ENCODE data around the gene ZC3H4. TPM values are rescaled to one million over a fixed set of nuclear protein-coding genes. Genes with fewer than 3 reads are reported as not detected.

The ZC3H4 gene
- total RNA-seq, 1 experiment from 2014 or later, result 94.4 TPM

DNA sequence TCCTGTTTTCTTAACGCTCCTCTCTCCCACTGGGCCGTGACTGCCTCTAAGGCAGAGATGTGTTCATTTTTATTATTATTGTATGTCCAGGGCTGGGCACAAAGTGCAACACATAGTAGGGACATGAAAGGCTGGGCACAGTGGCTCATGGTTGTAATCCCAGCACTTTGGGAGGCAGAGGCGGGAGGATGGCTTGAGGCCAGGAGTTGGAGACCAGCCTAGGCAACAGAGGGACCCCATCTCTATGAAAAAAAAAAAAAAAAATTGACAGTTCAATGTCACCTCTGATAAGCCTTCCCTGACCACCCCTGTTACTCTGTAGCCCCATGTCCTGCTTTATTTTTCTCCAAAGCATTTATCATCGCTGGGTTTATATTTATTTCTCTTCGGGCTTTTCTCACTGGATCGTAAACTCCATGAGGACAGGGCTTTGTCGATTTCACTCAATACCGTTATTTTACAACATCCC lies 16.6 kb upstream of the ZC3H4 start:
- POLR2A ChIA-PET (ENCODE audit: low non-redundant PET), result interaction anchor here (0.8 kb wide), 1 partner anchor 613 kb away, joined by 3 read pairs; no protein-coding TSS in a partner anchor
- H3K27me3 ChIP-seq (replicated peaks; ENCODE audit: insufficient read depth, low read depth, low read length, poor library complexity), result no peaks in the 10 kb centered on the region
- BruUV-seq (replicated peaks), result no TSS peak
- H3K4me3 ChIP-seq (ENCODE audit: low read depth, low read length, poor library complexity, severe bottlenecking), result no peak overlapping the region
- peaks cover 19% of the 10 kb centered on the region for H3K4me1 ChIP-seq (ENCODE audit: insufficient read depth, low read length, poor library complexity, severe bottlenecking)
- no peaks in the 10 kb centered on the region for H3K9me3 ChIP-seq (ENCODE audit: low read depth, low read length, poor library complexity, severe bottlenecking)
- H3K36me3 ChIP-seq (ENCODE audit: insufficient read depth, low read length, poor library complexity, severe bottlenecking), result peaks cover 14% of the 10 kb centered on the region
- intact Hi-C loops (cut with micrococcal nuclease; ENCODE audit: unreplicated experiment), result loop anchor here (5.0 kb wide), 1 partner anchor 343 kb away; the partner anchor contains the start of gene SLC1A5
- CTCF ChIA-PET, result no interaction called here
- H3K27ac ChIP-seq (ENCODE audit: low read depth, low read length, poor library complexity, severe bottlenecking), result no peak overlapping the region
- TF ChIP-seq EZH2 (IDR thresholded peaks at IDR 0.05; ENCODE audit: borderline replicate concordance, low read depth, low read length, poor library complexity, severe bottlenecking), result no peak
- TF ChIP-seq, protein P1, sequence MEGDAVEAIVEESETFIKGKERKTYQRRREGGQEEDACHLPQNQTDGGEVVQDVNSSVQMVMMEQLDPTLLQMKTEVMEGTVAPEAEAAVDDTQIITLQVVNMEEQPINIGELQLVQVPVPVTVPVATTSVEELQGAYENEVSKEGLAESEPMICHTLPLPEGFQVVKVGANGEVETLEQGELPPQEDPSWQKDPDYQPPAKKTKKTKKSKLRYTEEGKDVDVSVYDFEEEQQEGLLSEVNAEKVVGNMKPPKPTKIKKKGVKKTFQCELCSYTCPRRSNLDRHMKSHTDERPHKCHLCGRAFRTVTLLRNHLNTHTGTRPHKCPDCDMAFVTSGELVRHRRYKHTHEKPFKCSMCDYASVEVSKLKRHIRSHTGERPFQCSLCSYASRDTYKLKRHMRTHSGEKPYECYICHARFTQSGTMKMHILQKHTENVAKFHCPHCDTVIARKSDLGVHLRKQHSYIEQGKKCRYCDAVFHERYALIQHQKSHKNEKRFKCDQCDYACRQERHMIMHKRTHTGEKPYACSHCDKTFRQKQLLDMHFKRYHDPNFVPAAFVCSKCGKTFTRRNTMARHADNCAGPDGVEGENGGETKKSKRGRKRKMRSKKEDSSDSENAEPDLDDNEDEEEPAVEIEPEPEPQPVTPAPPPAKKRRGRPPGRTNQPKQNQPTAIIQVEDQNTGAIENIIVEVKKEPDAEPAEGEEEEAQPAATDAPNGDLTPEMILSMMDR (conservative IDR thresholded peaks at IDR 0.05; ENCODE audit: low read depth, low read length), result no peak
- no peak for DNase-seq (ENCODE audit: low spot score)

DNA sequence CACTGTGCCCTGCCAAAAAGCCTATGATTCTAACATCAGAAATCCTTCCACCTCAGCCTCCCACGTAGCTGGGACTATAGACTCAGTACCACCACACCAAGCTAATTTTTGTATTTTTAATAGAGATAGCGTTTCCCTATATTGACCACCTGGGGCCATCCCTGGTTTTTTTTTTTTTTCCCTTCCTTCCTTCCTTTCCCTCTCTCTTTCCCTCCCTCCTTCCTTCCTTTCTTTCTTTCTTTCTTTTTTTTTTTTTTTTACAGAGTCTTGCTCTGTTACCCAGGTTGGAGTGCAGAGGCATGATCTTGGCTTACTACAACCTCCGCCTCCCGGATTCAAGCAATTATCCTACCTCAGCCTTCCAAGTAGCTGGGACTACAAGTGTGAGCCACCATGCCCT lies 16.0 kb upstream of the ZC3H4 start:
- CTCF ChIA-PET, result no interaction called here

DNA sequence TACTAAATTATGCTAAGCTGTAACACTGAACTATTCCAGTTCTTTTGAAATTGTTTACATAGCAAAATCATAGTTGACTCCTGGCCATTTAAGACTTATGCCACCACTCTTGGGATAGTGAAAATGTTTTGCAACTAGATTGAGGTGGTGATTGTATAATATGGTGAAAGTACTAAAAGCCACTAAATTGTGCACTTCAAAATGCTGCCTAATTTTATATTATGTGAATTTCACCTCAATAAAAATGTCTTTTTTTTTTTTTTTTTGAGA lies 12.0 kb upstream of the ZC3H4 start:
- Histone ChIP-seq H3K9me3 (ENCODE audit: low read depth, low read length, poor library complexity, severe bottlenecking) (no peaks in the 10 kb centered on the region), H3K4me3 (ENCODE audit: low read depth, low read length, poor library complexity, severe bottlenecking) (no peak overlapping the region), H3K36me3 (ENCODE audit: insufficient read depth, low read length, poor library complexity, severe bottlenecking) (no peaks in the 10 kb centered on the region), H3K4me1 (ENCODE audit: insufficient read depth, low read length, poor library complexity, severe bottlenecking) (no peaks in the 10 kb centered on the region), H3K27ac (ENCODE audit: low read depth, low read length, poor library complexity, severe bottlenecking) (no peak overlapping the region), H3K27me3 (replicated peaks; ENCODE audit: insufficient read depth, low read depth, low read length, poor library complexity) (no peaks in the 10 kb centered on the region)
- intact Hi-C loops (cut with micrococcal nuclease; ENCODE audit: unreplicated experiment), result loop anchor here (1.0 kb wide), 3 partner anchors 46 to 112 kb away; no protein-coding TSS in a partner anchor
- POLR2A ChIA-PET (ENCODE audit: low non-redundant PET), result no interaction called here
- TF ChIP-seq EZH2 (IDR thresholded peaks at IDR 0.05; ENCODE audit: borderline replicate concordance, low read depth, low read length, poor library complexity, severe bottlenecking), result no peak
- TF ChIP-seq, protein P1 (conservative IDR thresholded peaks at IDR 0.05; ENCODE audit: low read depth, low read length), result no peak
- BruUV-seq (replicated peaks), result no TSS peak
- CTCF ChIA-PET, result interaction anchor here (0.6 to 0.8 kb wide), 4 partner anchors 46 to 117 kb away, joined by 3 to 8 read pairs (median 3); no protein-coding TSS in a partner anchor
- DNase-seq (ENCODE audit: low spot score), result no peak

More for the DNA sequence above, 16.0 kb upstream of the ZC3H4 start:
- H3K36me3 ChIP-seq (ENCODE audit: insufficient read depth, low read length, poor library complexity, severe bottlenecking), result peaks cover 14% of the 10 kb centered on the region
- POLR2A ChIA-PET (ENCODE audit: low non-redundant PET), result no interaction called here
- DNase-seq (ENCODE audit: low spot score), result no peak
- no peak overlapping the region for H3K4me3 ChIP-seq (ENCODE audit: low read depth, low read length, poor library complexity, severe bottlenecking)
- no peaks in the 10 kb centered on the region for H3K27me3 ChIP-seq (replicated peaks; ENCODE audit: insufficient read depth, low read depth, low read length, poor library complexity)
- TF ChIP-seq, protein P1 (conservative IDR thresholded peaks at IDR 0.05; ENCODE audit: low read depth, low read length), result no peak
- TF ChIP-seq EZH2 (IDR thresholded peaks at IDR 0.05; ENCODE audit: borderline replicate concordance, low read depth, low read length, poor library complexity, severe bottlenecking), result no peak
- BruUV-seq (replicated peaks), result no TSS peak
- no peaks in the 10 kb centered on the region for H3K9me3 ChIP-seq (ENCODE audit: low read depth, low read length, poor library complexity, severe bottlenecking)
- H3K4me1 ChIP-seq (ENCODE audit: insufficient read depth, low read length, poor library complexity, severe bottlenecking), result peaks cover 16% of the 10 kb centered on the region
- no peak overlapping the region for H3K27ac ChIP-seq (ENCODE audit: low read depth, low read length, poor library complexity, severe bottlenecking)
- intact Hi-C loops (cut with micrococcal nuclease; ENCODE audit: unreplicated experiment), result no loop called here

All from A673 (cell line).